GM12865 (cell line): ENCODE results near the gene CATSPERB.
"Not testable (repeated sequence)": the region's sequence is repeated elsewhere in the genome, so short reads cannot be mapped to it uniquely, and the experiment has no call there.

Experiments used
- DNase-seq: peaks from one replicate; pipeline ENCODE4 v3.0.0; 2010; ENCODE audit warnings: low read depth
- H3K4me3 ChIP-seq: 2 replicates; pipeline ENCODE4 v1.5.1; 2011; ENCODE audit warnings: mild to moderate bottlenecking, low read depth, low read length, control low read depth
- TF ChIP-seq, protein P1 (sequence below): IDR thresholded peaks from 2 replicates; pipeline ENCODE4 v1.5.1; 2011; ENCODE audit warnings: low read length, control low read depth, low read depth, inconsistent platforms; ENCODE audit not compliant: insufficient read depth; ENCODE audit errors: missing control alignments

CATSPERB gene

DNA sequence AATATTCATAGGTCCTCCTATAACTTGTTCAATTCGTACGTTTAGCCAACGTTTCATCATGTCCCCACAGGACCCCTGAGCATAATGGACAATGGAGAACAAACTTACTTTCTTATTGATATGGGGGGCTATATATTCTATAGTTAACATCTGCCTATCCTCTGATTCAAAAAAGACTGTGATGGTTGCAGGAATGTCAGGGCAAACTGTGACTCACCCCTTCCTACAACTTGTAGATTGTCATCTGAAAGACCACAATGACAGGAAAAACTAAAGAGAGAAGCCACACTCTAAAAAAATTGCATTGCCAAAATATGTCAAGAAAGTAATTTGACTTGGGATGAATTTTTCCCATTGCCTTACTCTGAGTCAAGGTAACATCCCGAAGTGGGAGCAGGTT, 50.8 kb downstream of the CATSPERB start:
- TF ChIP-seq, protein P1, sequence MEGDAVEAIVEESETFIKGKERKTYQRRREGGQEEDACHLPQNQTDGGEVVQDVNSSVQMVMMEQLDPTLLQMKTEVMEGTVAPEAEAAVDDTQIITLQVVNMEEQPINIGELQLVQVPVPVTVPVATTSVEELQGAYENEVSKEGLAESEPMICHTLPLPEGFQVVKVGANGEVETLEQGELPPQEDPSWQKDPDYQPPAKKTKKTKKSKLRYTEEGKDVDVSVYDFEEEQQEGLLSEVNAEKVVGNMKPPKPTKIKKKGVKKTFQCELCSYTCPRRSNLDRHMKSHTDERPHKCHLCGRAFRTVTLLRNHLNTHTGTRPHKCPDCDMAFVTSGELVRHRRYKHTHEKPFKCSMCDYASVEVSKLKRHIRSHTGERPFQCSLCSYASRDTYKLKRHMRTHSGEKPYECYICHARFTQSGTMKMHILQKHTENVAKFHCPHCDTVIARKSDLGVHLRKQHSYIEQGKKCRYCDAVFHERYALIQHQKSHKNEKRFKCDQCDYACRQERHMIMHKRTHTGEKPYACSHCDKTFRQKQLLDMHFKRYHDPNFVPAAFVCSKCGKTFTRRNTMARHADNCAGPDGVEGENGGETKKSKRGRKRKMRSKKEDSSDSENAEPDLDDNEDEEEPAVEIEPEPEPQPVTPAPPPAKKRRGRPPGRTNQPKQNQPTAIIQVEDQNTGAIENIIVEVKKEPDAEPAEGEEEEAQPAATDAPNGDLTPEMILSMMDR = no peak
- no peak for DNase-seq

GRCh38 chr14:91679273-91679672, 52.6 kb downstream of the CATSPERB start:
- no peak for DNase-seq
- H3K4me3 ChIP-seq = no peak overlapping the region
- TF ChIP-seq, protein P1 = no peak

More for the DNA sequence above, 50.8 kb downstream of the CATSPERB start:
- H3K4me3 ChIP-seq = no peak overlapping the region

GRCh38 chr14:91677687-91678086, 54.2 kb downstream of the CATSPERB start:
- H3K4me3 ChIP-seq = not testable (repeated sequence)

DNA sequence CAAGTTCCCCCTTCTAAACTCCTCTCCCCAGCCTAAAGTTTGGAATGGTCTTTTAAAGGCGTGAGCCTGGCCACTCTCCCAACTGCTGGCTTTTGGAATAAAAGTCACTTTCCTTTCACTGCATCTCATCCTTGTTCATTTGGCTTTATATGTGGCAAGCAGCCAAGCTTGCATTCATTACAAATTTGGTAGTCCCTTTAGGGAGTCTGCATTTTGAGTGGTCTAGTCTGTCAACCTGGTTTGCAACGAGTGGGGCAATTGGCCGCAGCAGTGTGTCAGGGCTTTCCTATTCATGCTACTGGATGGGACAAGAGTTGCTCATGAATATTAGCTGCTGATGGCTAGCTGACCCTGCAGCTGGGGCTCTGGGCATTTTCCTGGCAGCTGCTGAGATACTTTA, 57.0 kb downstream of the CATSPERB start:
- H3K4me3 ChIP-seq = no peak overlapping the region
- DNase-seq = no peak
- TF ChIP-seq, protein P1 = no peak

More at GRCh38 chr14:91677687-91678086, 54.2 kb downstream of the CATSPERB start:
- not testable (repeated sequence) for DNase-seq

GRCh38 chr14:91669867-91670266, 62.0 kb downstream of the CATSPERB start:
- H3K4me3 ChIP-seq = no peak overlapping the region
- TF ChIP-seq, protein P1 = no peak
- DNase-seq = no peak

GRCh38 chr14:91667101-91667500, 64.8 kb downstream of the CATSPERB start:
- H3K4me3 ChIP-seq, DNase-seq: not testable (repeated sequence)

- no peak overlapping the region for H3K4me3 ChIP-seq
- no peak for DNase-seq
- TF ChIP-seq, protein P1 = no peak
These were observed 71.1 kb downstream of the CATSPERB start for GRCh38 chr14:91660790-91661189.

GRCh38 chr14:91654836-91655235, 77.0 kb downstream of the CATSPERB start:
- DNase-seq = no peak
- no peak overlapping the region for H3K4me3 ChIP-seq
- TF ChIP-seq, protein P1 = no peak
